ENCODE results near the gene EXTL1. TPM values are rescaled to one million over a fixed set of nuclear protein-coding genes. Genes with fewer than 3 reads are reported as not detected.

EXTL1 gene
- polyA plus RNA-seq, 1 of the 3 experiments (the other 2 are of a cell fraction) = 0.58 TPM

DNA sequence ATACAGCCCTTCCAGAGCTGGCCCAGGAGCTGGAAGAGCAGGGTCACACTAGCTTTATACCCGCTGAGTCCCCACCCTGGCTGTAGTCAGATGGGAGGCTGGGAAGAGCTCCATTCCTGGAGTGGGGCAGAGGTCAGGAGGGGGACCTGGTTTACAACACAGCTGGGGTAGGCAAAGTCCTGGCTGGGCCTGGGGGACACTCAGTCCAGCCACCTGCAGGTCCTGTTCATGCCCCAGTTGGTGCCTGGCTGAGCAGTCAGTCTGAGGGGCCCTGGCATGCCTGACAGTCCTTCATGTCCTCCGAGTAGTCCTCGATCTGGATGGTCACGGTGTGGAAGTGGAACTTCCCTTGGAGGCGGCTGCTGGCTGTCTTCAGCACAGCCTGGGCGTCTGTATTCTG, 17.3 kb downstream of the EXTL1 start:
- Histone ChIP-seq H3K9ac (no peak overlapping the region), H3K9me2 (no peaks in the 10 kb centered on the region), H3K79me2 (ENCODE audit: insufficient read depth) (no peaks in the 10 kb centered on the region), H3K4me1 (ENCODE audit: control insufficient read depth in 1 of 2, insufficient read depth in 2 of 2, low read depth in 1 of 2, low read length in 1 of 2) (peaks cover 0 to 12% of the 10 kb centered on the region in 2 experiments; a peak in 1 of 4 replicates), H3K36me3 (replicated peaks in 1 of 2; ENCODE audit: control insufficient read depth in 1 of 2, insufficient read depth in 2 of 2, low read length in 1 of 2) (no peaks in the 10 kb centered on the region), H3K27ac (ENCODE audit: low read depth in 2 of 2, low read length in 1 of 2) (no peak overlapping the region), H3K9me3 (no peaks in the 10 kb centered on the region), H4K20me1 (ENCODE audit: insufficient read depth) (no peaks in the 10 kb centered on the region), H3K4me3 (ENCODE audit: low read depth in 2 of 2, low read length in 1 of 2) (no peak overlapping the region), H2AFZ (ENCODE audit: low read depth) (no peak overlapping the region), H3K27me3 (ENCODE audit: insufficient read depth) (peaks cover 23% of the 10 kb centered on the region), H3K4me2 (no peak overlapping the region), H3F3A (replicated peaks; ENCODE audit: insufficient read depth) (peaks cover 4% of the 10 kb centered on the region)
- POLR2A ChIA-PET = no interaction called here
- no peak for DNase-seq
- TF ChIP-seq ELF1 (IDR thresholded peaks at IDR 0.05) (no peak), SIN3A (IDR thresholded peaks at IDR 0.05; ENCODE audit: borderline replicate concordance, low read depth, low read length) (no peak), TAF1 (IDR thresholded peaks at IDR 0.05; ENCODE audit: borderline replicate concordance, low read depth, low read length) (no peak), GABPA (IDR thresholded peaks at IDR 0.05; ENCODE audit: low read depth) (no peak), FOXJ3 (CRISPR knock-in tag; IDR thresholded peaks at IDR 0.05) (no peak), MEF2A (IDR thresholded peaks at IDR 0.05; ENCODE audit: borderline replicate concordance, low read depth) (no peak), YY1 (IDR thresholded peaks at IDR 0.05; ENCODE audit: low read depth) (no peak), ZBTB33 (IDR thresholded peaks at IDR 0.05; ENCODE audit: borderline replicate concordance, low read depth) (no peak), USF1 (IDR thresholded peaks at IDR 0.05; ENCODE audit: borderline replicate concordance, low read depth) (no peak), CTCF (IDR thresholded peaks at IDR 0.05) (no peak)
- WGBS (ENCODE audit: low lambda C conversion rate) = 85% methylated on average over 4 of the region's 6 CpGs
- CTCF ChIA-PET = interaction anchor here (1.2 to 1.5 kb wide), 3 partner anchors 106 to 356 kb away, joined by 3 read pairs; partner anchors contain the start of gene ZNF593

- no peaks in the 10 kb centered on the region for H4K20me1 ChIP-seq (ENCODE audit: insufficient read depth)
- no peak overlapping the region for H3K27ac ChIP-seq (ENCODE audit: low read depth in 2 of 2, low read length in 1 of 2)
- ChIA-PET CTCF (interaction anchor here (1.3 to 1.5 kb wide), 3 partner anchors 44 to 103 kb away, joined by 3 to 6 read pairs (median 3); no protein-coding TSS in a partner anchor), POLR2A (no interaction called here)
- H2AFZ ChIP-seq (ENCODE audit: low read depth) = no peak overlapping the region
- H3K9me2 ChIP-seq = no peaks in the 10 kb centered on the region
- H3K9ac ChIP-seq = no peak overlapping the region
- H3K79me2 ChIP-seq (ENCODE audit: insufficient read depth) = no peaks in the 10 kb centered on the region
- 52% methylated on average over 6 of the region's 7 CpGs for WGBS (ENCODE audit: low lambda C conversion rate)
- peaks cover 0 to 2% of the 10 kb centered on the region in 2 experiments; a peak in 1 of 4 replicates for H3K4me1 ChIP-seq (ENCODE audit: control insufficient read depth in 1 of 2, insufficient read depth in 2 of 2, low read depth in 1 of 2, low read length in 1 of 2)
- no peak overlapping the region for H3K4me2 ChIP-seq
- H3F3A ChIP-seq (replicated peaks; ENCODE audit: insufficient read depth) = no peaks in the 10 kb centered on the region
- peaks cover 48% of the 10 kb centered on the region for H3K27me3 ChIP-seq (ENCODE audit: insufficient read depth)
- H3K9me3 ChIP-seq = no peaks in the 10 kb centered on the region
- DNase-seq = no peak
- TF ChIP-seq JUND (IDR thresholded peaks at IDR 0.05) (no peak), IRF3 (IDR thresholded peaks at IDR 0.05; ENCODE audit: low read depth, low read length) (no peak), TCF12 (IDR thresholded peaks at IDR 0.05) (no peak), EZH2phosphoT487 (IDR thresholded peaks at IDR 0.05; ENCODE audit: borderline replicate concordance, low read depth) (no peak), NFIC (IDR thresholded peaks at IDR 0.05; ENCODE audit: borderline replicate concordance) (no peak), GABPA (IDR thresholded peaks at IDR 0.05; ENCODE audit: low read depth) (no peak), USF1 (IDR thresholded peaks at IDR 0.05; ENCODE audit: borderline replicate concordance, low read depth) (no peak), POLR2AphosphoS5 (IDR thresholded peaks at IDR 0.05; ENCODE audit: low read depth, low read length) (no peak), CTCF (IDR thresholded peaks at IDR 0.05) (no peak), MAX (IDR thresholded peaks at IDR 0.05; ENCODE audit: low read depth) (no peak), GATA2 (CRISPR knock-in tag; IDR thresholded peaks at IDR 0.05) (no peak), FOXM1 (IDR thresholded peaks at IDR 0.05; ENCODE audit: low read depth) (no peak), YY1 (IDR thresholded peaks at IDR 0.05; ENCODE audit: low read depth) (no peak)
- H3K4me3 ChIP-seq (ENCODE audit: low read depth in 2 of 2, low read length in 1 of 2) = no peak overlapping the region
- no peaks in the 10 kb centered on the region for H3K36me3 ChIP-seq (replicated peaks in 1 of 2; ENCODE audit: control insufficient read depth in 1 of 2, insufficient read depth in 2 of 2, low read length in 1 of 2)
Measured at GRCh38 chr1:26041401-26041800, 19.8 kb downstream of the EXTL1 start.

Measured in SK-N-SH (cell line).